GM18907 (cell line): ENCODE data around the gene TMTC1.

Source experiments
- ATAC-seq: cut with Tn5 transposase; IDR thresholded peaks from one replicate; pipeline ENCODE4 v1.9.1; 2021; ENCODE audit warnings: mild to moderate bottlenecking, moderate library complexity; ENCODE audit not compliant: unreplicated experiment

Gene TMTC1

DNA sequence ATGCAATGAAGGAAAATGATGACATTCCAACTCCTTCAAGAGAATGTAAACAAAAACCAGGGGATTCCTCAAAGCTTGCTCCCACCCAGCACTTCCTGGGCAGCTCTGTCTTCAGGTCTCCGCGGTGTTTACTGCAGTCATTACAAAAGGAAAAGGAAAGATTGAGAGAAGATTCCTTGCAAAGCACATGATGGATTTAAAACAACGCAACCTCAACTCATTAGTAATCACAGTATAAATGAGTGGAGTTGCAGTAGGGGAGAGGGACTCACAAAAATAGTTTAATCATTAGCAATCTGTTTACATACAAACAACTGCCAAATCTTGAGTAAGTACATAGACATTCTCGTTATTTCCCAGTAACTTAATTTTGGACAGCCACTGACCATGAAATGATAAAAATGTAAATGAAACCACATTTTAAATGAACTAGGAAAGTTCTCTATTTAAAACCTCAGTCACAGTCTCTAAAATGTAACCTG, 236.6 kb downstream of the TMTC1 start:
- ATAC-seq, result no peak

GRCh38 chr12:29546000-29546399, 237.7 kb downstream of the TMTC1 start:
- no peak for ATAC-seq

DNA sequence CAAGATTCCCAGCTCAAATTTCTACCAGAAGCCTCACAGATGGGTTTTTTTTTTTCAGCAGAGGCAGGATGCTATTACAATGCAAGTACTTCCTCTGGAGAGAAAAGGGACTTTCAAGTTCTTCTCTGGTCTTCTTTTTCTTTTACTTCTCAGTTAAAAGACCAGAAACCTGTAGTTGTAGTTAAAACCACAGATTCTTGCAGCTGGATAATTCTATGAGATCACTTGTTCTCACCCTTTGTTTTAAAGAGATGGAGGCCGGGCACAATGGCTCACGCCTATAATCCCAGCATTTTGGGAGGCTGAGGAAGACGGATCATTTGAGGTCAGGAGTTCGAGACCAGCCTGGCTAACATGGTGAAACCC, 238.7 kb downstream of the TMTC1 start:
- ATAC-seq, result peak; percentile 95

GRCh38 chr12:29544428-29545101, 239.2 kb downstream of the TMTC1 start:
- peak; percentile 68 for ATAC-seq

DNA sequence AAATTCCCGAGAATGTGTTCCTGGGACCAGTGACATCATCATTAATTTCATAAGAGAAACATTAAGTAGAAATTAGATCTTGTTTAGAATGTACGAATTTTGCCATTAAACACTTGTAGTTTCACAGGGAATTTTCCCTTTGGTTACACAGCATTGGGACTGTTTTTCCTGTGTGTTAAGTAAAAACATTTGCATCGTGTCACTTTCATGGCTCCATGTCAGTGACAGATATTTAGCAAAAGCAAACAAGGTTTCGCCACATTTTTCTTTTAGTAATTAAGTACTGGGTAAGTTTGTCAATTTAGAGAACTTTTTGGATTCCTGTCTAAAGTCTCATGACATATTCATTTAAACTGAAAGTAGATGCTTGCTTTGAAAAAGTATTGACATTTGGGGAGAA, 240.7 kb downstream of the TMTC1 start:
- no peak for ATAC-seq

DNA sequence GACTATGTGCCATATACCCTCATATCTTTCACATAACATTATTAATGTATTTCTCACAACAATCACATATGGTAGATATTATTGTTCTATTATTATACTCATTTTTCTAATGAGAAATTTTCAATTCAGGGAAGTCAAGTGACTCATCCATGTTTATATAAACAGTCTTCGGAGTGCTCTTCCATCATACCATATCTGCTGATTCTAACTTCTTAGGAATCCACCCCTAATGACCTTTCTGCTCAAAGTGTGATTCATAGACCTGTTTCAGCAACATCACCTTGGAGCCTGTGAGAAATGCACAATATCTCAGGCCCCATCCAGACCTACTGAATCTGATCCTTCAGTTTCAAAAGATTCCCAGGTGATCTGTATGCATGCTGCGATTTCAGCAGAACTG, 246.4 kb downstream of the TMTC1 start:
- ATAC-seq, result no peak

GRCh38 chr12:29534935-29535334, 248.8 kb downstream of the TMTC1 start:
- ATAC-seq, result no peak

- ATAC-seq, result no peak
These were observed 249.8 kb downstream of the TMTC1 start for GRCh38 chr12:29533815-29534489.

GRCh38 chr12:29531471-29531870, 252.3 kb downstream of the TMTC1 start:
- ATAC-seq, result no peak

DNA sequence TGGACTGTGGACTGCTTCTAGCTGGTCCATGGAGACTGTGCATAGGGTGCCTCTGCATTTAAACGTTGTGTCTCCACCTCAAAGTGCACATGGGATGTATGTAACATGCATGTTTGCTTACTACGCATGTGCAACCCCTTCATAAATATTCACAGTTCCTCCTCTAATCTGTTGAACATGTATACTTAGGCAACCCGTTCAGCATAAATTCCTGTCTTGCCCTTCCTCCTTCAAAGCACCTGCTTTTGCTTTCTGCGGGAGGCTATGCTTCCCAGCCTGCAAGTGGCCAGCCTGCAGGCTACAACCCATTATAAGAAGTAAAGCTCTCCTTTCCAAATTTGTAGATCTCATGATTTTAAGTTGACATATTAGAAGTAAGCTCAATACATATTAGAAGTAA, 253.3 kb downstream of the TMTC1 start:
- ATAC-seq, result no peak

- no peak for ATAC-seq
These were observed 255.6 kb downstream of the TMTC1 start for GRCh38 chr12:29528161-29528560.

DNA sequence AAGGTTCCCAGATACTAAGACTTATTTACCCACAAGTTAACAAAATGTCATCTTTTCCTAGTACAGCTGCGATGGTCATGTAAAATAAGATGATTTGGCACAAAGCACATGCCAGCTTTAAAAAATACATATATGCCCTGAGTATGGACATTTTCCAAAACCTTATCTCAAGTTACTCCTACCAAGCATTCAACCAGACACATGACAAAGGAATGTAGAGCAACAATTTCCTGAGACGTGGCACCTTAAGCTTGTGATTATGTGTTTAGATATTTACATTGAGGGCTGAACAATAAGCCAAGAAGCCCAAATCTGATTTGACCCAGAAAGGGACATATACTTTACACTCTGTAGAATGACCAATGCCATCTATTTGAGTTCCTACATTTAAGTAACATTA, 261.8 kb downstream of the TMTC1 start:
- no peak for ATAC-seq

DNA sequence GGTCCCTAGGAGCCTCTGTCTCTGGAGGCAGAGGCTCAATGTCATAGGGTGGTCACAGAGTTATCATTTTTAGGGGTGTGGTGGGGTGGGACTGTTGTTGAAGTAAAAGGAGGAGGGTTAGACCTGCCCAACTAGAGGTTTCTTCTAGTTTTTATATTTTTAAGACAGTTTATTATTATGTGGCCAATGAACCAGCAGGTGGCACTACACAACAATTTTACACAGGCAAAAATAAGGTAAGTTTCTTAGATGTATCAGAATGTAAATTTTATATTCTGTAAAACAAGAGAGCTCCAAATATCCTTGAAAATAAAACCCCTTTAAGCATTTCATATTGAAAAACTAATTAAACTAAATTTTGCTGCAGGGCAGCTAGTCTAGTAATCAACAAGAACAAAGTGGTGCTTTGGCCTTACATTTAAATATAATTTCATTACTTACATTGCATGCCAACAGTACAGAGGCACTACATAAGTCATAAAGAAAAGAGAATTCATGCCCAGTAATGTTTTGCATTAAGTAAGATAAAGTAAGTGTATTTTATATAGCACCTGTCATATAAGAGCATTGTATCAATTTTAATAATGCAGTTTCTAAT, 264.1 kb downstream of the TMTC1 start:
- ATAC-seq, result peak; percentile 53

GRCh38 chr12:29518407-29518806, 265.3 kb downstream of the TMTC1 start:
- ATAC-seq, result no peak

DNA sequence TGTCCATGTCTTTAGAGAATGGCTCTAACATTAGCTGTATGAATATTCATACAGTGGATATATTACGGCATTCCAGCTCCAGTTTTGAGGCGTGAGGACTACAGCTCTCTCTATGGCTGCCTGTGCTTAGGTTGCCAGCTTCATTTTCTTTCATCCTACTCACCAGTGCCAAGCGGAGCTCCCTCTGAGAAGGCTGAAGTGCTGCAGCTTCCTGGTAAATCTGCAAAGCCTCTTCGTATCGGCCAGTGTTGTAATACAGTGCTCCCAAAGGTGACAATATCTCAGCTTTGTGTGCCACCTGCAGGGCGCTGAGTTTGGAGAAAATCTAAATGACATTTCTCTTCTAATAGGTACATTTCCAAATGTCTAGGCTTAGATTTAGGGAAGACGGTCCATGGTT, 266.5 kb downstream of the TMTC1 start:
- no peak for ATAC-seq

DNA sequence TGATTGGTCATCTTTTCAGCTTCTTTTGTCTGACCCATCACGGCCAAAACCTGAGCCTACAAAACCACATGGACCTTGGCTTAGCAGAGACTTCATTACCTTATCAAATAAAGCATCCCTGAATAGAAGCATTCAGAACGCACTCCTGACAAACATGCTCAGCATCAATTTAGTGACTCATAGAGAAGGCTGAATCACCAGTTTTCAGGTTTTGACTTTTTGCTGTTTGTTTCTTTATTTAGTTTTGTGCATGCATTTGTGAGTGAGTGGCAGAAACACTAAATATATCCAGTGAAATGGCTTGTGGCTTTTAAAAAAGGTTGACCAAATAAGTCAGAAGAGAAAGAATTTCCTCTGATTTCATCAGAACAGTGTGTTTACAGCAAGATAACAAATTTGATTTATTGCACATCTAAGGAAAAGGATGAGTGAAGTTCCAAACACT, 267.3 kb downstream of the TMTC1 start:
- no peak for ATAC-seq

DNA sequence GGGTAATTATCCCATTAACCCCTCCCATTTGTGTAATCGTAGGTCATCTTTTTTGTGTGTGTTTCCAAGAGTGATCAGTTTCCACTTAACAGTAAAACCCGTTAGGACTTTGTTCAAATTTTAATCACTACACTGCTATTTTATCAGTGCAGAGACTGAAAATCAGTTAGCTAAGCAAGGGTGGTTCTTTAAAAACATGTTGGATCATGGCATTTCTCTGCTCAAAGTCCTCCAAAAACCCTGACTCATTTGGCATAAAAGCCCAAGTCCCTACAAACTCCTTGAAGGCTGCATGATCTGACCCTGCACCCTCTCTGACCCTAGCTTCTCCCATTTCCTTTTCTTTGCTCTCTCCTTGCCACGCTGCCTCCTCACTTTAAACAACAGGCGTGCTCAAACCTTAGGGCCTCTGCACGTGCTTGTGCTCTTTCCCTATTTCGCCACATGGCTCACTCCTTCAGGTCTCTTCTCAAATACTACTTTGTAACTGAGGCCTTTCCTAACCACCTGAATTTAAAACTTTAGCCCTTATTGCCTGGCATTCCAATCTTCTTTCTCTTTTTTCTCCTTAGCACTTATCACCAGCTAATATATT, 273.1 kb downstream of the TMTC1 start:
- no peak for ATAC-seq

DNA sequence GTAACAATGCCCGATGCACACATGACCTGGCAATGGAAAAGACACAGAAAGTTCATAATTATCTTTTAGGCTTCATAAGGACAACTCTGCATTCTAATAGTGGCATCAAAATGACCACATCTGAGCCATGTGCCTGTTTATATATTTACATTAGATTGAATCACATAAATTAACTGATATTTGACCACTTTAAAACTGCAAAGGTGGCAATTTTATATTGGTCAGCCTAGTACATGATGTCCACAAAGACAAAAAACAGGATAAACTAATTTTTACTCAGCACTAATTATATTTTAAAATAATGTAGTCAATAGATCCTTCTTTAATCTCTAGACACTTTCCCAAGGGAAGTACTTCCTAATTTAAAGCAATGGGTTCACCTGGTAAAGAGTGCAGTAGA, 274.2 kb downstream of the TMTC1 start:
- ATAC-seq, result no peak

- ATAC-seq, result no peak
These were observed 274.8 kb downstream of the TMTC1 start for GRCh38 chr12:29508949-29509348.

GRCh38 chr12:29505122-29505521, 278.6 kb downstream of the TMTC1 start:
- no peak for ATAC-seq

- no peak for ATAC-seq
These were observed 280.5 kb downstream of the TMTC1 start for GRCh38 chr12:29503283-29503682.

DNA sequence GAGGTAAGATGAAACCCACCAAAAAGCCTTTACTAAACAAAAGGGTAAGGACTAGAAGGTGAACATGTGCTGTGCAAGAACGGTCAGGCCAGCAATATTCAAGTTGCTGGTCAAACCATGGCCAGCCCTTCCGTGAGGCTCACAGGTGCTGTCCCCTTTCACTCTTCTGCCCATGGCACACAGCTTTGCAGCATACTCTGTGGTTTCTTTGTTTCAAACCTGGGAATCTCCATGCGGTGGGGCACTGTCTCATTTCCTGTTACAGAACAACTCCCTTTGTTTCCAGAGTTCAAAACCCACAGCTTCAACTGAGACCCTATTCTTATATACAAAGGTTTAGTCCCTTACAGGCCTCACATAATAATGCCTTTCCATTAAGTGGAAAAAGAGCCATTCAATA, 284.5 kb downstream of the TMTC1 start:
- ATAC-seq, result no peak
